ENCODE data around the gene EXOSC10.
"Not testable (repeated sequence)": the region's sequence is repeated elsewhere in the genome, so short reads cannot be mapped to it uniquely, and the experiment has no call there.

Gene EXOSC10

GRCh38 chr1:11041048-11041447 lies 58.6 kb downstream of the EXOSC10 start:
- no peak for DNase-seq

- DNase-seq = not testable (repeated sequence)
These were observed 59.6 kb downstream of the EXOSC10 start for GRCh38 chr1:11040105-11040429.

GRCh38 chr1:11039351-11040104 lies 60.1 kb downstream of the EXOSC10 start:
- DNase-seq = no peak

GRCh38 chr1:11037740-11038182 lies 61.9 kb downstream of the EXOSC10 start:
- DNase-seq = no peak

- DNase-seq = not testable (repeated sequence)
These were observed 62.5 kb downstream of the EXOSC10 start for GRCh38 chr1:11037019-11037739.

- no peak for DNase-seq
These were observed 67.9 kb downstream of the EXOSC10 start for GRCh38 chr1:11031624-11032262.

GRCh38 chr1:11030865-11031264 lies 68.8 kb downstream of the EXOSC10 start:
- no peak for DNase-seq

- no peak for DNase-seq
These were observed 71.7 kb downstream of the EXOSC10 start for GRCh38 chr1:11028018-11028417.

GRCh38 chr1:11027316-11027715 lies 72.4 kb downstream of the EXOSC10 start:
- no peak for DNase-seq

GRCh38 chr1:11026903-11027302 lies 72.8 kb downstream of the EXOSC10 start:
- DNase-seq = no peak

GRCh38 chr1:11026052-11026451 lies 73.6 kb downstream of the EXOSC10 start:
- DNase-seq = no peak

GRCh38 chr1:11025618-11026017 lies 74.1 kb downstream of the EXOSC10 start:
- DNase-seq = no peak

GRCh38 chr1:11024874-11025203 lies 74.8 kb downstream of the EXOSC10 start:
- DNase-seq = no peak

- no peak for DNase-seq
These were observed 75.4 kb downstream of the EXOSC10 start for GRCh38 chr1:11024154-11024873.

- DNase-seq = no peak
These were observed 76.5 kb downstream of the EXOSC10 start for GRCh38 chr1:11023201-11023600.

GRCh38 chr1:11019971-11020370 lies 79.7 kb downstream of the EXOSC10 start:
- no peak for DNase-seq

GRCh38 chr1:11019358-11019757 lies 80.3 kb downstream of the EXOSC10 start:
- not testable (repeated sequence) for DNase-seq
